Peyer's patch (tissue), 4 donors: ENCODE results near the gene BBS5.

Experiments used
- CTCF ChIP-seq, 6 experiments: fragments of 450-650 bp in 4 of 6; fragments of 200-600 bp in 2 of 6; sonication (generic) in 1 of 6; IDR thresholded peaks; one replicate each; pipeline ENCODE4 v1.5.1; 2017 to 2019; ENCODE audit warnings: antibody characterized with exemption in 6 of 6, mild to moderate bottlenecking in 3 of 6, moderate library complexity in 1 of 6
- POLR2A ChIP-seq, 2 donors: fragments of 450-650 bp; IDR thresholded peaks; one replicate each; pipeline ENCODE4 v1.5.1; 2017; ENCODE audit warnings: antibody characterized with exemption in 2 of 2, mild to moderate bottlenecking in 2 of 2, moderate library complexity in 2 of 2

- TF ChIP-seq POLR2A (IDR thresholded peaks at IDR 0.05): no peak
- TF ChIP-seq CTCF (IDR thresholded peaks at IDR 0.05): no peak
Measured at GRCh38 chr2:169512525-169512924, 33.2 kb downstream of the BBS5 start.
